Measurements from ENCODE around the gene ISL2. TPM values are rescaled to one million over a fixed set of nuclear protein-coding genes. Genes with fewer than 3 reads are reported as not detected.

Gene ISL2
- total RNA-seq, 1 donor from 2014 or later = 0.67 TPM

DNA sequence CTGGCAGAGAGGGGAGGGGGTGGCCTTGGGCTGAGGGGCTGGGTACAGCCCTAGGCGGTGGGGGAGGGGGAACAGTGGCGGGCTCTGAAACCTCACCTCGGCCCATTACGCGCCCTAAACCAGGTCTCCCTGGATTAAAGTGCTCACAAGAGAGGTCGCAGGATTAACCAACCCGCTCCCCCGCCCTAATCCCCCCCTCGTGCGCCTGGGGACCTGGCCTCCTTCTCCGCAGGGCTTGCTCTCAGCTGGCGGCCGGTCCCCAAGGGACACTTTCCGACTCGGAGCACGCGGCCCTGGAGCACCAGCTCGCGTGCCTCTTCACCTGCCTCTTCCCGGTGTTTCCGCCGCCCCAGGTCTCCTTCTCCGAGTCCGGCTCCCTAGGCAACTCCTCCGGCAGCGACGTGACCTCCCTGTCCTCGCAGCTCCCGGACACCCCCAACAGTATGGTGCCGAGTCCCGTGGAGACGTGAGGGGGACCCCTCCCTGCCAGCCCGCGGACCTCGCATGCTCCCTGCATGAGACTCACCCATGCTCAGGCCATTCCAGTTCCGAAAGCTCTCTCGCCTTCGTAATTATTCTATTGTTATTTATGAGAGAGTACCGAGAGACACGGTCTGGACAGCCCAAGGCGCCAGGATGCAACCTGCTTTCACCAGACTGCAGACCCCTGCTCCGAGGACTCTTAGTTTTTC is 4.9 kb downstream of the ISL2 start:
- no peak for DNase-seq (ENCODE audit: low spot score)

DNA sequence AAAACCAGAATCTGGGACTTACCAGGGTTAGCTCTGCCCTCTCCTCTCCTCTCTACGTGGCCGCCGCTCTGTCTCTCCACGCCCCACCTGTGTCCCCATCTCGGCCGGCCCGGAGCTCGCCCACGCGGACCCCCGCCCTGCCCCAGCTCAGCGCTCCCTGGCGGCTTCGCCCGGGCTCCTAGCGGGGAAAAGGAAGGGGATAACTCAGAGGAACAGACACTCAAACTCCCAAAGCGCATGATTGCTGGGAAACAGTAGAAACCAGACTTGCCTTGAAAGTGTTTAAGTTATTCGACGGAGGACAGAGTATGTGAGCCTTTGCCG is 5.4 kb downstream of the ISL2 start:
- no peak for DNase-seq (ENCODE audit: low spot score)

DNA sequence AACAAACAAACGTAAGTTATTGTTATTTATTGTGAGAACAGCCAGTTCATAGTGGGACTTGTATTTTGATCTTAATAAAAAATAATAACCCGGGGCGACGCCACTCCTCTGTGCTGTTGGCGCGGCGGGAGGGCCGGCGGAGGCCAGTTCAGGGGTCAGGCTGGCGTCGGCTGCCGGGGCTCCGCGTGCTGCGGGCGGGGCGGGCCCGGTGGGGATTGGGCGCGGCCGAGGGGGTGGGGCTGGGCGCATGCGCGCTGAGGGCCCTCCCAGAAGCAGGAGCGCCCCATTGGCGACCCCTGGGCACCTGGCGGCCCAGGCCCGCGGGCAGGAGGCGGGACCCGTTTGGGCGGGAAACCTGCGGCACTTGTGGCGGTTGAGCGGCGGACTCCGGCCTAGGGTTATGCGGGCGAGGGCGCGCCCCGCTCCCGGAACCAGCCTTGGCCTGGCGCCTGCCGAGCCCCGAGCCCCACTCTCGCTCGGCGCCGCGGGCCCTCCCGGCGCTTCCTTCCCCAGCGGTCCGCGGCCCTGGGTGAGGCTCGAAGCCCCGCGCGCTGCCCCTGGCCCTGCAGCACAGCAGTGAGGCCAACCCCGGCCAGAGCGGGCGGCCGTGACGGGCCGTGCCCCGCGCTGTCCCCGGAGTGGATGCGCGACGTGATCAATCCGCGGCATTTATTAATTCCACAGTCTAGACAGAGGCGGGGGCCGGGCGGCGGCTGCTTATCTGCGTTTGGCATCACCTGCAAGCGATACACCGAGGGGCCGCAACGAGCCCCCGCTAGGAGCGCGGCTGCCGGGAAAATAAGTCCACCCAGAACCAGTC is 6.0 kb downstream of the ISL2 start:
- no peak for DNase-seq (ENCODE audit: low spot score)

DNA sequence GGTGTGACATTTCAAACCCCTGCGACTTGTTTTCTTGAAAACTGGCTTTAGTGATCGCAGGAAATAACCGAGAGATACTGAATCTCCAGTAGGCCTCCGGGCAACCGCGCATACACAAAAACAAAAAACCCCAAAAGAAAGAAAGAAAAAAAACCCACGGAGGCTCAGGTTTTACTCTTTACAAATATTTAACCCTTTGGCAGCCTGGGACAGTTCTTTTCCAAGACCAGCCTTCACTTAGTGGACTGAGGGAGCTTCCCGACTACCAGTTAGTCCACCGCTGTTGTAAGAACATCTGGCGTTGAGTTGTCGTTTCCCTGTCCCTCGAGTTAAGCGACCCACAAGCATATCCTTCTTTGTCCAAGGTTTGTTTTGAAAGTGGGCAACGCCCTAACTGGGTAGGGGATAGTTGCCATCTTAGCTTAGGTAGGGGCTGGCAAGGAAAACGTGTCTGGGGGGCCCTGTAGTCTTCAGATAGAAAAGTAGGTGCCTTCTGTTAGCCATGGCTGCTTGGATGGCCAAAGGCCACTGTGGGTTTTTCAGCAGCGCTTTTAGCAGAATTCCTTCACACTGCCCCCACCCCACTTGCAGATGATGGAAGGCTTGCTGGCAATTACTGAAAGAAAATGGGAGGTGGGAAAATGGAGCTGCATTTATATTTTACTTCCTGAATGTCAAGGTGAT is 6.9 kb downstream of the ISL2 start:
- no peak for DNase-seq (ENCODE audit: low spot score)

DNA sequence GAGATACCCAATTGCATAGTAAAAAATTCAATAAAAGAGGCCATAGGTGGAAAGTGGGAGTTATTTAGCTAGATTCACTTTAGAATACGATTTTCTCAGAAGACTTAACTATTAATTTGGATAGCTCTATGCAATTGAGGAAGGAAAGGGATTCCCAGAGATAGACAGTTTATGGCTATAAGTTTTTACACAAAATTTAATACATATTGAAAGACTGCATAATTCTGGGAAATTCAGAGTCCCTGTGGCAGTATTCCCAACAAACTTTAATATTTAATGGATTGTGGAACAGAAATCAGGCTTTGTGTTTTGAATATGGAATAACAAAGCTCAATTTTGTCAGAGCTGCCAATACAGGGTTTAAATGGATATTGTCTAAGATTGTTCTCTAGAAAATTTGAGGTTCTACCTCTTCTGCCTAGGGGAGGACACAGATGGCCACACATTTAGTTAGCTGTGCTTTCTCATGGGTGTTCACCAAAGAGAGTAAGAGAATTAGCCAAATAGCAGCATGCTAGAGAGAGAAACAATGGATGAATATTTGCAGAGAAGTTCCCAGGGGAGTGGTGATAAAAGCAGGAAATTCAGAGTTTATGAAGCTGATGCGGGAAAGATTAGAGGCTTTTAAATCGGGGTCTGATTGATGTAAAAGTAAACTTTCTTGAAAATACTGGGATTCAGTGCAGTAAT is 8.5 kb downstream of the ISL2 start:
- DNase-seq (ENCODE audit: low spot score) = no peak

DNA sequence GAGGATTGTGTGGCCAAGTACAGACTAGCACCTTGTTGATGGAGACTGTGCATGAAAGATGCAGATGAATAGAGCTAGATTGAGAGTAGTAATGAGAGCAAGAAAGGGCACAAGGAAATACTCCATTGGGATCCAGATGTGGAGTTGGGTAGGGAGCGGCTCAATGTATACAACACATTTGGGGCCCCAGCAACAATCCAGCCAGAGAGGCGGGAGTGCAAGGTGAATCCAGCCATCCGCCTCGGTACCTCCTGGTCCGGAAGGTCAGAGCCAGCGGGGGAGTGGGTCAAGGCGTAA is 9.0 kb downstream of the ISL2 start:
- no peak for DNase-seq (ENCODE audit: low spot score)

DNA sequence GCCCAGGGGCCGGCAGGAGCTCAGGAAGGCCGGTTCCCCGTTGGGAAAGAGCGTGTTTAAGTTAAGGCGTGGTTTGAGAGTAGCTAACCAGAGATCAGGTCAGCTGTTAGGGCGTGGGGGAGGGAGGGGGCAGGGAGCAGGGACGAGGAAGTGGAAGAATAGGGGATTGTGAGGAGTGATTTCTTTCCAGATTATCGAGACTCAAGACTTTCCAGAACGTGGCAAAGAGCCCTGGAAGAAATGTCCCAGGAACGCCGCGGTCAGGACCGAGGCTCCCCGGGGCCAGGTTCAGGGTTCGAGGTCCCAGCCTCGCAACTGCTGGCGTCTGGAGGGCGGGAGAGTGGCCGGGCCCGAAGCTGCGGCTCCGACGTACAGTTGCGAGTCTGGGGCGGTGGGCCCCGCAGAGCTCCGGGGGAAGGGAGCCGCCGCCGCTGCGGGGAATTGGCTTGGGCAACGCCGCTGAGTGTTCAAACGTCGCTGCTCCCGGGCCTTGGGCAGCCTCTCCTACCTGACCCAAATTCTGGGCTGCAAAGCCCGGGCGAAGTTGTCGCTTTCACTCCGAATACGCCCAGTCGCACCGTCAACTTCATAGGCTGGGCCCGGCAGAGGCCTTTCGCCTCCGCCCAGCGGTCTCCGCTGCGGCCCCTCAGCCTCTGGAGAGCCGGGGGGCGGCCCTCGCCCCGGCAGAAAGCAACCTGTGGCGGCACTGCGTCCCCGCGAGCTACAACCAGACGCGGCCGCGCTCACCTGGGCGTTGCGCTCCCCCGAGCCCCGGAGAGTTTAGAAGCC is 9.5 kb downstream of the ISL2 start:
- DNase-seq (ENCODE audit: low spot score) = no peak

DNA sequence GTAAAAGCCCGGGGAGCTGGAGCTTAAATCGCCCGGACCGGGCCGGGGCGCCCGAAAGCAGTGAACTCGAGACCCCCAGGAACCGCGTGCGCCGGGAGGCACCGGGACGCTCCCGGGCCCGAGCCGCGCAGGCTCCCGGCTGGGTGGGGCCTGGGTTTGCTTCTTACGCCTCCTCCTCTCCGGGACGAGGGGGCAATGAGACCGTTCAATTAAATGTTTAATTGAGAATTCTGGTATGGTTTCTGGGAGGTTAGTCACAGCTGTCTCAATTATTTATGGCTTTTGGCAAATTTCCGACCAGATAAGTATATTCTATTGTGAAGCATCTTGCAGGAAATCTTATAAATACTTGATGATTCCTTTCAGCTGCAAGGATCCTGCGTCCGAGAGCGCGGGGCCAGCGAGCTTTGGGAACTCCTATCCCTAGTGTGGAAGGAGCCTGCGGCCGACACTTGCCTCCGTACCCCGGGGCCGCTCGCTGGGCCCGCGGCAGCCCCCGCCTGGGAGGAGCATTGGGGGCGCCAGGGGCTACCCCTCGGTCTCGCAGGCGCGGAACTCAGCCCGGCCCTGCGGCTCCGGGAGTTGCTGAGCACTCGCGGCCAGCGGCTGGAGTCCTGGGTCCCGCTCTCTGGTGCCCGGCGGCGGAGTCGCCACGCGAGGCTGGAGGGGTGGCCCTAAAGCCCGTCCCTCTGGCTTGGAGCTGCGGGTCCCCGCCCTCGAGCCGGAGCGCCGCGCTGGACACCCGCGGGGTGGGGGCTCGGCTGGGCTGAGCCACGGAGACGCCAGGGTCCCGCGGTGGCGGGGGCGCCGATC is 10.3 kb downstream of the ISL2 start:
- DNase-seq (ENCODE audit: low spot score) = no peak

DNA sequence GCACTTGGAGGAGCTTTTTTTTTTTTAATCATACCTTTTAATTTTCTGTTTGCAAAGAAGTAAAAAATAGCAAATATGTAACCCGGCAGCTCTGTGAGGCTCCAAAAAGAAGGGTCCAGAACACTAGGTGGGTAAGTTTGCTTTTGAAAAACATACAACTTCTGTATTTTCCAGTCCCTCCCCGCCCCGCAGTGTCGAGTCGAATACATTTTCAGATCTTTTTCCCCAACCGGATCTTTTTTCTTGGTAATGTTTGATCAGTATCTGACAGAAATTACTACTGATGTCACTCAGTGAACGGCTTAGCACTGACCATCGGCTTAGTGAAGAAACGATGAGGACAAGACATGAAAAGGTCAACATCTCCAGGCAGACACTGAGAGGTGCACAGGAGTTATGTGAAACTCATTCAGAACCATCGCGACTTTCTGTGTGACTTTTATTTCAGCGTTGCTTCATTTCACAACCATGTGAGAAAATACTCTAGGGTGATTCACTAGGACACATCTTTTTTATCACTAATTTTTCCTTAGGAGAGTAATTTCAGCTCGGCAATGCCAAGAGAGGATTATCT is 11.0 kb downstream of the ISL2 start:
- no peak for DNase-seq (ENCODE audit: low spot score)

DNA sequence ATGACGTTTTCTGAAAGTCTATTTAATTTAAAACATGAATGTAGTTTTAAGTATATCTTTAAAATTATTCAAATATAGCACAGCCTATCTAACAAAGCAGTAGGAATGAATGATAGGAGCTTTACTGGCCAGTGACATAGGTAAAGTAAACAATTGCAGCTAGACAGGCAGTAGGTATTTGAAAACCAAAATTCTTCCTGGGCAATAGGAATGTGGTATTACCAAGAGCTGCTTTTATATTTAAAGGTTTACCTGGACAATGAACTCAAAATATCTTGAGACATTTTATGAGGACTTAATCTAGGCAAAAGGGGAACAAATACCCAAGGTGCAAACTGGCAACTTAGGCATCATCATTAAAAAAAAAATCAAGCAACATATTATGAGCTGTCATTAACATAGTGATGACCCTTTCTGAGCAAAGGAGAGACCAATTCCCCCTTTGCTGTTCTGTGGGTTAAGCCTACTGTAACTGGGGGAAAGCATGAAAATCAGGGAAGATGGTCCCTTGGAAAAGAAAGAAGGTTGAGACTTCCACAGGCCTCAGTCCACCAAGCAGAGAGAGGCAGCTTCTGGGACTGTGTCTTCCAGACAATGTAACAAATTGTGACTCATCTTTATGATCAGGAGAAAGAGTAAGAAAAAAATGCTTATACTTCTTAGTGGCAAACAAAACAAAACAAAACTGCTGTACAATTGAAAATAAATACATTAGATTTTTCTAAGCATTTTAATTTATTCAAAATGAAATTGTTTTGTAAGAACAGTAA is 12.9 kb downstream of the ISL2 start:
- no peak for DNase-seq (ENCODE audit: low spot score)

DNA sequence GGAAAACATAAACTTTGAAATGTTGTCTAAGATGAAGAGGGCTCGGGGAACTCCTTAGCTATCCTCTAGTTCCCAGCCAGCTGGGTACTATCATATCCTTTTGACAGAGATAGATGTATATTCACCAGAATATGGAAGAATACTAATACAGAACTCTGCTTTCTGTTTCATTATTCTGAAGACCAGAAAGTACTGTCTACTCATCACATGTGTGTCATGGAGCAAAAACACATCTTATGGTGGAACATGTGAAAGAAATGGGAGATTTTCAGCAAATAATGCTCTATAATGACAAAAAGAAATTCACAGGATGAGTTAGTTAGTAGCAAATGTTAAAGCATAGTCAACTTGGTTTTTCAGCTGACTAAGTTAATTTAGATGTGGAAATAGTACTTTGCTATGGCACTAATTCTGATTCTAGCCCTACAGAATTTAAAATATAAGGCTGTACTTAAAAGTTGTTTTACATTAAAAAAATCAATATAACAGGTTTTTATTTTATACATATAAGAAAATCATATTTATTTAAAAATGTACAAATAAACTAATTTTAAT is 16.5 kb downstream of the ISL2 start:
- no peak for DNase-seq (ENCODE audit: low spot score)

DNA sequence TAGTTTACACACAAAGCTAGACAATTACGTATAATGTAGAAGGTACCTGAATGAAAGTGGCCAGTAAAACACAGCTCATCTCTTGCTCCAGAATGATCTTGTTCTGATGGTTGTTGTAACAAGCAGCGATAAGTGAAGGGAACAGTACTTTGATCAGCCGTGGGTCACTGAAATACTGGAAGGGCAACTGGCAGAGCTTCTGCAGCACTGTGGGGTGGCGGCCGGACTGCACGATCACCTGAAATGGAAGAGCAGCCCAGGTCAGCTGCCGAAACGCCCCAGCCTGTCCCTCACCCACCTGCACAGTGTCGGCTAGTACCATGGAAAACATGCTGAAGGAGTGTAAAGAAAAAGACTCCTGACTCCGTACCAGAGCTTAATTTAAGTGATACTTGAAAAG is 17.3 kb downstream of the ISL2 start:
- no peak for DNase-seq (ENCODE audit: low spot score)

DNA sequence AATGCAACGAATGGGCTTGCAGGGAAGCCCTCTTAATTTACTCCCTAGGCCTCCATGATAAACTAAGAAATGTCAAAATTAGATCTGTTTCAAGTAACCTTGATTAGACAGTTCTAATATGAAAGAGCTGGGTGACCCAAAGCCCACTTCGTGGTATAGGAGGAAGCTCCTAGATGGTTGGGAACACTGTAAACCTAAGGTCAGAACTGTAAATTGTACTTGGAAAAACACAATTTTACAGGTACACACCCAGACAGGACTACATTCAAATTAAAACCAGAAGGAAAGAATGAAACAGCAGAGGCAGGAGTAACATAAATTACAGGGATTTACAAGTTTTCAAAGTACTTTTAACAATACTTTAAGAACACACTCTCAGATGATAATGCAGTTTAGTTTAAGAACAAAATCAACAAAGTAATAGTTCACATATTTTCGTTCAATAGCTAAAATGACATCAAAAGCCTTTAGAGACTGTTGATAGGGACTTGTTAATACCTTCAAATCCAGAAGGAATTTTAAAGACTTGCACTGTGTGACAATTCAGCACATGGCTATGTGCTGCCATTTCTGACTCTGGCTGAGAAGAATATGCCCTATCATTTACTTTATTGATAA is 18.4 kb downstream of the ISL2 start:
- DNase-seq (ENCODE audit: low spot score) = no peak

DNA sequence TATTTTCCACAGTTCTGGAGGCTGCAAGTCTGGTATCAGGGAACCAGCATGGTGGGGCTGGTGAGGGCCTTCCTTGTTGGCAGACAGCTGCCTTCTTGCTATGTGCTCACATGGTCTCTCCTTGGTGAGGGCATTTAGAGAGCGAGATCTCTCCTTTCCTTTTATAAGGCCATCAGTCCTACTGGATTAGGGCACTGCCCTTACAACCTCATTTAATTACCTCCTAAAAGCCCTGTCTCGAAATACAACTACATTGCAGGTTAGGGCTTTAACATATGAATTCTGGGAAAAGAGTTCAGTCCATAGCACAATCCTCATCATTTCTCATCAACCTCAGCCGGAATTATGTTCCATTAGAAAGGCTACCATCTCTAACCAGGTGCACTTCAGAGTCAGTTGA is 21.9 kb downstream of the ISL2 start:
- no peak for DNase-seq (ENCODE audit: low spot score)

DNA sequence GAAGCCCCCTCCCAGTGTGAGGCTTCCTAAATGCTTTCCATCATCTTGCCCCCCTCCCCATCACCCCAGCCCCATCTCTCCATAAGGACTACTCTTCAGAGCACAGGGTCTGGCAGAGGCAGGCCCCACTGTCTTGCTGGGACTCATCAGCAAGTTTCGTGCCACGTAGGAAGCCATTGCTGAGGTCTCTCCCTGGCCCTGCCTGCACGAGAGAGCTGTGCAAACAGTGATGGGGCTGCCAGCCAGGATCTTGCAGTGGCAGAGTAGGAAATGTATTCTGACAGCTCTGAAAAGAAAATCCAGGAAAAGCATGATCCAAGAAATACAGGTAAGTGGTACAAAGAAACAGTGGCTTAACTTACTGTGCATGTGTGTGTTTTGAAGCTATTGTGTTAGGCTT is 22.6 kb downstream of the ISL2 start:
- DNase-seq (ENCODE audit: low spot score) = no peak

DNA sequence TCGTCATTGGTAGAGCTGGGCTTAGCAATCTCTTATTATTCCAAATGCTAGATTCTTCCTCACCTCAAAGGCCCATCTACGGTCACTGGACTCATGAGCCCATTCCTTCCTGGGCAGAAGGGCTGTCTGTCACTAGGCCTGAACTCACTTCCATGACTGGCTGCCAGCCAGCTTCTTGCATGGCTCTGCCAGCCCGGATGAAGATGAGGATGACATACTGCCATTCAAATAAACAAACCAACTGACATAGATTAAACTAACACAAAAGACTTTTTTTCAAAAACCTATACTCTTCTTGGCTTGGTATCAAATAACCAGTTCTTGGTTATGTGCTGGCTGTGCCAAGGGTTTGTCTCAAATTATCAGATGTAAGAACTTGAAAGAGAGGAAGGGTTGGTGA is 23.8 kb downstream of the ISL2 start:
- DNase-seq (ENCODE audit: low spot score) = no peak

DNA sequence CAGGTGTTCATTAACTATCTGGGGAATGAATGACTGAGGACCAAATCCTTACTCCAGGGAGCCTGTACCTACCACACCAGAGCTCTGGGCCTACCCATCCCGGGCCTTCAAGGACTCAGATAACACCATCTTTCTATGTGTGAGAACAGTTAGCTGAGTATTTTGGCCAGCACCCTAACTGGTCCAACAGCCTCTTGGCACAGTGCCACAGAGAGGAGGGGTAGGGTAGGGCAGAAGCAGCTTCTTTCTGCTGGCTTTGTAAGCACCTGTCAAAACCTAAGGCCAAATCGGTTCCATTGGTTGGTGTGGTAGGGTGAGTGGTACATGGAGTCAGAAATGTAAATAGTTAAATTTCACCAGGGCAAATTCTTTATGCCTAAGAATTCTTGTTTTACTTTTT is 26.7 kb downstream of the ISL2 start:
- no peak for DNase-seq (ENCODE audit: low spot score)

DNA sequence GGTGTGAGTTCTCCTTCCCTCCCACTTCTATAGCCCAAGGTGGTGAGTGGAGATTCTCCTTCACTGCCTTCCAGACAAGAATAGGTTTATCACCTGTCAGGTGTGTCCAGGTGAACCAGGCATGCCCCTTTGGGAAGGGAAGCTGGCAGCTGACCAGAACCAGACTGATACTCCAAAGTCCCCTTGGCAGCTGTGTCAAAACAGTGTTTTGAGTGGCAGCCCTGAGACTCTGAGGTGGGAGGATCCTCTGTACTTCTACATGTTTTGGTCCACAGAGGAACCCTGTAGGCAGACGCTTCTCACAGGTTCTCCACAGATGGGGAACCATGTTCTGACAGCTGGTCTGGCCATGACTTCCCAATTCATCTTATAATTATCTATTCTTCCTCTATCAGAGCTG is 30.1 kb downstream of the ISL2 start:
- no peak for DNase-seq (ENCODE audit: low spot score)
